ENCODE measurements around the gene MYLK2. TPM values are rescaled to one million over a fixed set of nuclear protein-coding genes. Genes with fewer than 3 reads are reported as not detected.
A peak's percentile ranks its signal among the peaks of the same experiment; 100 is the strongest.

MYLK2 gene
- total RNA-seq, 1 donor = under 0.01 TPM

GRCh38 chr20:31839782-31840487 lies 20.8 kb downstream of the MYLK2 start:
- peak; percentile 19 for DNase-seq (ENCODE audit: low read depth)
- no peak overlapping the region for H3K4me3 ChIP-seq (ENCODE audit: low read depth, low read length)
- no peak for TF ChIP-seq CTCF (IDR thresholded peaks at IDR 0.05; ENCODE audit: insufficient read depth, low read depth, low read length)

- TF ChIP-seq CTCF (IDR thresholded peaks at IDR 0.05; ENCODE audit: insufficient read depth, low read depth, low read length) = no peak
- DNase-seq (ENCODE audit: low read depth) = peak; percentile 14
- no peak overlapping the region for H3K4me3 ChIP-seq (ENCODE audit: low read depth, low read length)
Measured at GRCh38 chr20:31840906-31841816, 22.0 kb downstream of the MYLK2 start.

- TF ChIP-seq CTCF (IDR thresholded peaks at IDR 0.05; ENCODE audit: insufficient read depth, low read depth, low read length) = no peak
- H3K4me3 ChIP-seq (ENCODE audit: low read depth, low read length) = no peak overlapping the region
- peak; percentile 64 for DNase-seq (ENCODE audit: low read depth)
Measured at GRCh38 chr20:31841928-31842327, 22.8 kb downstream of the MYLK2 start.

DNA sequence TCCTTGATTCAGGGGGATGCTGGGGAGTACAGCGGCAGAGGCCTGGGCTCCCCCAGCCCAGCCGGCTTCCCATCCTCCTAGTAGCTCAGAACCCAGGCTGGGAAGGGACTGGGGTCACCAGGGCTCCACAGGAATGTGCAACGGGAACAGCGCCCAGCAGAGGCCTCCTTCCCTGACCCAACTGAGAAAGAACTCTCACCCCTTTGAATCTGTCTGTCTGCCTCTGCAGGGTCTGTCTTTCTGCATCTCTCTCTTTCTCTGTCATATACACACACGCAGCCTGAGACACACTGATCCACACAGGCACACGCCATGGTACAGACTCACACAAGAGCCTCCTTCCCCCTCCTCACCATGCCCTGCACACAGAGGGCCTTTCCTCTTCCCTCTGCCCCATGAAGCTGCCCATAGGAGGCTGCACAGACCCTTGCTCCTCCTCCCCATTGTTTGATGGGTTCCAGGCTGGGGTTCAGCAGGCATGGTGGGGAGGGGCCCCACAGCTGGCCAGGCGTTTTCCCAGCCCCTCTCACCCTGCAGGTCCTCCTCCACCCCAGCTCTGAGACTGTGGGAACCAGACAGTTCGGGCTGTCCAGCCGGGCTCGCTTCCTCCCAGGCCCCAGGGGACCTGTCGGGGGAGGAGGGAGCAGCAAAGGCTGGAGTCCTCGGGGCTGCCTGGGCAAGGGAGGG lies 23.5 kb downstream of the MYLK2 start:
- H3K4me3 ChIP-seq (ENCODE audit: low read depth, low read length) = no peak overlapping the region
- TF ChIP-seq CTCF (IDR thresholded peaks at IDR 0.05; ENCODE audit: insufficient read depth, low read depth, low read length) = no peak
- DNase-seq (ENCODE audit: low read depth) = peak; percentile 81

DNA sequence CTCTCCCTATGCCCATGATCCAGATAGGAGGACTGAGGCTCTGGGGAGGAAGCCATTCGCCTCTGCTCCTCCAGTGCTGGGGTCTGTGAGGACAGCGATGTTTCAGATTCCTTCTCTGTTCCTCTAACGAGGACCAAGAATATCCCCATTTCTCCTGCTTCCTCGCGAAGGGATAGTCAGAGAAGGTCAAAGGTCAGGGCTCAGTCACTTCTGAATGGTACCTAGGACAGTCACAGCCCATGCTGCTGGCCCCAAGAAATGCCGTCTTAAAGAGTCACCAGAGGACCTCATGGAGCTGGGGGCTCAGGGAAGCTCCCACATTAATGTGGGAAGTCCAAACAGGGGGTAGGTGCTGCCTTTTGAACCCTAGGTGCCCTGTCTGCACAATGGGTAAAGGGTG lies 24.1 kb downstream of the MYLK2 start:
- no peak for TF ChIP-seq CTCF (IDR thresholded peaks at IDR 0.05; ENCODE audit: insufficient read depth, low read depth, low read length)
- no peak for DNase-seq (ENCODE audit: low read depth)
- no peak overlapping the region for H3K4me3 ChIP-seq (ENCODE audit: low read depth, low read length)

GRCh38 chr20:31843881-31844280 lies 24.7 kb downstream of the MYLK2 start:
- no peak for DNase-seq (ENCODE audit: low read depth)
- H3K4me3 ChIP-seq (ENCODE audit: low read depth, low read length) = no peak overlapping the region
- no peak for TF ChIP-seq CTCF (IDR thresholded peaks at IDR 0.05; ENCODE audit: insufficient read depth, low read depth, low read length)
